ENCODE measurements around the gene RHBDD2. TPM values are rescaled to one million over a fixed set of nuclear protein-coding genes. Genes with fewer than 3 reads are reported as not detected.
"Not testable (repeated sequence)": the region's sequence is repeated elsewhere in the genome, so short reads cannot be mapped to it uniquely, and the experiment has no call there.

The RHBDD2 gene
- polyA plus RNA-seq, 1 donor (not counting 4 experiments of a cell fraction or from before 2014, with no cell fraction given): 24.1 TPM

DNA sequence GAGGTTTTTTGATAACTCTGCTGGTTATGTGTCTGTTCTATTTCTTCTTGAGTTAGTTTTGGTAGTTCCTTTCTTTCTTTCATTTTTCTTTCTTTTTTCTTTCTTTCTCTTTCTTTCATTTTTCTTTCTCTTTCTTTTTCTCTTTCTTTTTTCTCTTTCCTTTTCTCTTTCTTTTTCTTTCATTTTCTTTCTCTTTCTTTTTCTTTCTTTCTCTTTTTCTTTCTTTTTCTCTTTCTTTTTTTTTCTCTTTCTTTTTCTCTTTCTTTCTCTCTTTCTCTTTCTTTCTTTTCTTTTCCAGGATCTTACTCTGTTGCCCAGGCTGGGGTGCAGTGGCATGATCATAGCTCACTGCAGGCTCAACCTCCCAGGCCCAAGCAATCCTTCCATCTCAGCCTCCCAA is 20.4 kb upstream of the RHBDD2 start:
- Histone ChIP-seq H3K27me3 (ENCODE audit: control insufficient read depth, extremely low read depth, insufficient read depth, low read length) (no peaks in the 10 kb centered on the region), H4K20me1 (ENCODE audit: control insufficient read depth, extremely low read depth, insufficient read depth, low read length) (no peaks in the 10 kb centered on the region), H2AFZ (ENCODE audit: control insufficient read depth, low read length) (no peak overlapping the region), H3K4me3 (ENCODE audit: control insufficient read depth in 2 of 3, extremely low read depth in 1 of 3, insufficient read depth in 2 of 3, low read depth in 1 of 3, low read length in 3 of 3) (no peak overlapping the region), H3K4me2 (ENCODE audit: control insufficient read depth, extremely low read depth, insufficient read depth, low read depth, low read length) (no peak overlapping the region), H3K9me1 (ENCODE audit: control insufficient read depth, extremely low read depth, insufficient read depth, low read length) (no peaks in the 10 kb centered on the region), H3K27ac (ENCODE audit: control insufficient read depth, insufficient read depth, low read length) (no peak overlapping the region), H3K9me3 (ENCODE audit: control insufficient read depth, low read depth, low read length) (no peaks in the 10 kb centered on the region), H3K79me2 (ENCODE audit: control insufficient read depth, insufficient read depth, low read length) (no peaks in the 10 kb centered on the region), H3K36me3 (ENCODE audit: control insufficient read depth in 2 of 2, extremely low read depth in 1 of 2, insufficient read depth in 2 of 2, low read length in 2 of 2) (no peaks in the 10 kb centered on the region), H3K9ac (ENCODE audit: control insufficient read depth, extremely low read depth, insufficient read depth, low read length) (no peak overlapping the region), H3K4me1 (ENCODE audit: control insufficient read depth, extremely low read depth, insufficient read depth, low read length) (no peaks in the 10 kb centered on the region)
- DNase-seq (ENCODE audit: low read depth, low spot score) (no peak), FAIRE-seq (no peak)
- dilution Hi-C loops (cut with MboI; ENCODE audit: extremely low pct_ligation_motif_present, low sequenced_read_pairs): no loop called here
- TF ChIP-seq EZH2 (IDR thresholded peaks at IDR 0.05; ENCODE audit: low read length): no peak
- TF ChIP-seq, protein P1, sequence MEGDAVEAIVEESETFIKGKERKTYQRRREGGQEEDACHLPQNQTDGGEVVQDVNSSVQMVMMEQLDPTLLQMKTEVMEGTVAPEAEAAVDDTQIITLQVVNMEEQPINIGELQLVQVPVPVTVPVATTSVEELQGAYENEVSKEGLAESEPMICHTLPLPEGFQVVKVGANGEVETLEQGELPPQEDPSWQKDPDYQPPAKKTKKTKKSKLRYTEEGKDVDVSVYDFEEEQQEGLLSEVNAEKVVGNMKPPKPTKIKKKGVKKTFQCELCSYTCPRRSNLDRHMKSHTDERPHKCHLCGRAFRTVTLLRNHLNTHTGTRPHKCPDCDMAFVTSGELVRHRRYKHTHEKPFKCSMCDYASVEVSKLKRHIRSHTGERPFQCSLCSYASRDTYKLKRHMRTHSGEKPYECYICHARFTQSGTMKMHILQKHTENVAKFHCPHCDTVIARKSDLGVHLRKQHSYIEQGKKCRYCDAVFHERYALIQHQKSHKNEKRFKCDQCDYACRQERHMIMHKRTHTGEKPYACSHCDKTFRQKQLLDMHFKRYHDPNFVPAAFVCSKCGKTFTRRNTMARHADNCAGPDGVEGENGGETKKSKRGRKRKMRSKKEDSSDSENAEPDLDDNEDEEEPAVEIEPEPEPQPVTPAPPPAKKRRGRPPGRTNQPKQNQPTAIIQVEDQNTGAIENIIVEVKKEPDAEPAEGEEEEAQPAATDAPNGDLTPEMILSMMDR (optimal IDR thresholded peaks at IDR 0.05 in 1 of 3, IDR thresholded peaks at IDR 0.05 in 1 of 3, conservative IDR thresholded peaks at IDR 0.05 in 1 of 3; ENCODE audit: extremely low read depth in 1 of 3, insufficient read depth in 2 of 3, low read length in 3 of 3): no peak

DNA sequence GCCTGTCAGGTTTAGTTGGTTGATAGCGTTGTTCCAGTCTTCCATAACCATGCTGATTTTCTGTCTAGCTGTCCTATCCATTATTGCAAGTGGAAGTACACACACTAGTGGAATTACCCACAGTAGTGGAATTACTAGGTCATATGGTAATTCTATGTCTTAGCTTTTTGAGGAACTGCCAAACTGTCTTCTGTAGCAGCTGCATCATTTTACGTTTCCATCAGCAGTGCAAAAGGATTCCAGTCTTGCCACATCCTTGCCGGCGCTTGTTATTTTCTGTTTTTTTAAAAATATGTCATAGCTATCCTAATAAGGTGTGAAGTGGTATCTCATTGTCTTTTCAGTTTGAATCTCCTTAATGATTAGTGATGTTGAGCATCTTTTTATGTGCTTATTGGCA is 17.2 kb upstream of the RHBDD2 start:
- Histone ChIP-seq H3K4me3 (ENCODE audit: control insufficient read depth in 2 of 3, extremely low read depth in 1 of 3, insufficient read depth in 2 of 3, low read depth in 1 of 3, low read length in 3 of 3) (no peak overlapping the region), H3K79me2 (ENCODE audit: control insufficient read depth, insufficient read depth, low read length) (no peaks in the 10 kb centered on the region), H3K36me3 (ENCODE audit: control insufficient read depth in 2 of 2, extremely low read depth in 1 of 2, insufficient read depth in 2 of 2, low read length in 2 of 2) (no peaks in the 10 kb centered on the region), H3K4me2 (ENCODE audit: control insufficient read depth, extremely low read depth, insufficient read depth, low read depth, low read length) (no peak overlapping the region), H3K9me3 (ENCODE audit: control insufficient read depth, low read depth, low read length) (no peaks in the 10 kb centered on the region), H3K27me3 (ENCODE audit: control insufficient read depth, extremely low read depth, insufficient read depth, low read length) (no peaks in the 10 kb centered on the region), H4K20me1 (ENCODE audit: control insufficient read depth, extremely low read depth, insufficient read depth, low read length) (no peaks in the 10 kb centered on the region), H3K27ac (ENCODE audit: control insufficient read depth, insufficient read depth, low read length) (no peak overlapping the region), H3K9ac (ENCODE audit: control insufficient read depth, extremely low read depth, insufficient read depth, low read length) (no peak overlapping the region), H3K4me1 (ENCODE audit: control insufficient read depth, extremely low read depth, insufficient read depth, low read length) (peaks cover 4% of the 10 kb centered on the region), H3K9me1 (ENCODE audit: control insufficient read depth, extremely low read depth, insufficient read depth, low read length) (no peaks in the 10 kb centered on the region), H2AFZ (ENCODE audit: control insufficient read depth, low read length) (no peak overlapping the region)
- FAIRE-seq: no peak
- dilution Hi-C loops (cut with MboI; ENCODE audit: extremely low pct_ligation_motif_present, low sequenced_read_pairs): no loop called here
- DNase-seq (ENCODE audit: low read depth, low spot score): no peak
- TF ChIP-seq, protein P1 (optimal IDR thresholded peaks at IDR 0.05 in 1 of 3, IDR thresholded peaks at IDR 0.05 in 1 of 3, conservative IDR thresholded peaks at IDR 0.05 in 1 of 3; ENCODE audit: extremely low read depth in 1 of 3, insufficient read depth in 2 of 3, low read length in 3 of 3): no peak
- TF ChIP-seq EZH2 (IDR thresholded peaks at IDR 0.05; ENCODE audit: low read length): no peak

DNA sequence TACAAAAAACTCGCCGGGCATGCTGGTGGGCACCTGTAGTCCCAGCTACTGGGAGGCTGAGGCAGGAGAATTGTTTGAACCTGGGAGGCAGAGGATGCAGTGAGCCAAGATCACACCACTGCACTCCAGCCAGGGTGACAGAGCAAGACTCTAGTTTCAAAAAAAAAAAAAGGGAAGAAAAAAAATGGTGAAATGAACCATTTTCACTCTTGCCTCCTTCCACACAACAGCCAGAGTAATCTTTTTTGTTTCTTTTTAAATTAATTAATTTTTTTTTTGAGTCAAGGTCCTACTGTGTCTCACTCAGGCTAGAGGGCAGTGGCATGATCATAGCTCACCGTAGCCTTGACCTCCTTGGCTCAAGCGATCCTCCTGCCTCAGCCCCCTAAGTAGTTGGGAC is 14.6 kb upstream of the RHBDD2 start:
- H2AFZ ChIP-seq (ENCODE audit: control insufficient read depth, low read length); DNase-seq (ENCODE audit: low read depth, low spot score); H3K4me1 ChIP-seq (ENCODE audit: control insufficient read depth, extremely low read depth, insufficient read depth, low read length); H3K9me3 ChIP-seq (ENCODE audit: control insufficient read depth, low read depth, low read length); H3K9ac ChIP-seq (ENCODE audit: control insufficient read depth, extremely low read depth, insufficient read depth, low read length); H3K9me1 ChIP-seq (ENCODE audit: control insufficient read depth, extremely low read depth, insufficient read depth, low read length); H3K4me2 ChIP-seq (ENCODE audit: control insufficient read depth, extremely low read depth, insufficient read depth, low read depth, low read length); H3K27ac ChIP-seq (ENCODE audit: control insufficient read depth, insufficient read depth, low read length); H3K79me2 ChIP-seq (ENCODE audit: control insufficient read depth, insufficient read depth, low read length); H3K36me3 ChIP-seq (ENCODE audit: control insufficient read depth in 2 of 2, extremely low read depth in 1 of 2, insufficient read depth in 2 of 2, low read length in 2 of 2); H4K20me1 ChIP-seq (ENCODE audit: control insufficient read depth, extremely low read depth, insufficient read depth, low read length); H3K27me3 ChIP-seq (ENCODE audit: control insufficient read depth, extremely low read depth, insufficient read depth, low read length); dilution Hi-C loops (cut with MboI; ENCODE audit: extremely low pct_ligation_motif_present, low sequenced_read_pairs); H3K4me3 ChIP-seq (ENCODE audit: control insufficient read depth in 2 of 3, extremely low read depth in 1 of 3, insufficient read depth in 2 of 3, low read depth in 1 of 3, low read length in 3 of 3); FAIRE-seq: not testable (repeated sequence)

Measured in keratinocyte (primary cell).